ENCODE results near the gene CCDC18. TPM values are rescaled to one million over a fixed set of nuclear protein-coding genes. Genes with fewer than 3 reads are reported as not detected.
"Not testable (repeated sequence)": the region's sequence is repeated elsewhere in the genome, so short reads cannot be mapped to it uniquely, and the experiment has no call there.

Gene CCDC18
- polyA plus RNA-seq, 1 experiment, result 4.3 TPM

- POLR2A ChIA-PET, result no interaction called here
Observed at GRCh38 chr1:93223023-93223675, 42.6 kb downstream of the CCDC18 start.

GRCh38 chr1:93235261-93235660 is 54.7 kb downstream of the CCDC18 start:
- CTCF ChIA-PET, result no interaction called here
- H3K9me3 ChIP-seq (ENCODE audit: control insufficient read depth, insufficient read depth, low read length), result no peaks in the 10 kb centered on the region
- no peaks in the 10 kb centered on the region for H3K27me3 ChIP-seq (ENCODE audit: control insufficient read depth, insufficient read depth, low read length)
- no peak for DNase-seq (ENCODE audit: low read depth, low spot score)
- H3K4me3 ChIP-seq (ENCODE audit: low read depth, low read length), result no peak overlapping the region
- POLR2A ChIA-PET, result no interaction called here
- H3K27ac ChIP-seq (ENCODE audit: low read depth, low read length), result no peak overlapping the region
- no peak for TF ChIP-seq CTCF (IDR thresholded peaks at IDR 0.05; ENCODE audit: low read depth, low read length)

More at GRCh38 chr1:93223023-93223675, 42.6 kb downstream of the CCDC18 start:
- H3K27me3 ChIP-seq (ENCODE audit: control insufficient read depth, insufficient read depth, low read length), result no peaks in the 10 kb centered on the region
- no peak overlapping the region for H3K27ac ChIP-seq (ENCODE audit: low read depth, low read length)
- H3K4me3 ChIP-seq (ENCODE audit: low read depth, low read length), result no peak overlapping the region
- CTCF ChIA-PET, result interaction anchor here (1.1 to 1.4 kb wide), 2 partner anchors 15 to 81 kb away, joined by 4 to 5 read pairs; no protein-coding TSS in a partner anchor
- DNase-seq (ENCODE audit: low read depth, low spot score), result no peak
- no peaks in the 10 kb centered on the region for H3K9me3 ChIP-seq (ENCODE audit: control insufficient read depth, insufficient read depth, low read length)
- no peak for TF ChIP-seq CTCF (IDR thresholded peaks at IDR 0.05; ENCODE audit: low read depth, low read length)

GRCh38 chr1:93237021-93237420 is 56.5 kb downstream of the CCDC18 start:
- POLR2A ChIA-PET, result no interaction called here

GRCh38 chr1:93238425-93238824 is 57.9 kb downstream of the CCDC18 start:
- H3K27me3 ChIP-seq (ENCODE audit: control insufficient read depth, insufficient read depth, low read length), result no peaks in the 10 kb centered on the region
- no peak overlapping the region for H3K27ac ChIP-seq (ENCODE audit: low read depth, low read length)
- H3K4me3 ChIP-seq (ENCODE audit: low read depth, low read length), result no peak overlapping the region
- peaks cover 7% of the 10 kb centered on the region for H3K9me3 ChIP-seq (ENCODE audit: control insufficient read depth, insufficient read depth, low read length)
- TF ChIP-seq CTCF (IDR thresholded peaks at IDR 0.05; ENCODE audit: low read depth, low read length), result no peak
- ChIA-PET CTCF (interaction anchor here (0.5 to 0.8 kb wide), 2 partner anchors 15 to 218 kb away, joined by 3 to 5 read pairs; no protein-coding TSS in a partner anchor), POLR2A (no interaction called here)
- no peak for DNase-seq (ENCODE audit: low read depth, low spot score)

More at GRCh38 chr1:93237021-93237420, 56.5 kb downstream of the CCDC18 start:
- Histone ChIP-seq H3K27ac (ENCODE audit: low read depth, low read length) (no peak overlapping the region), H3K4me3 (ENCODE audit: low read depth, low read length) (no peak overlapping the region), H3K9me3 (ENCODE audit: control insufficient read depth, insufficient read depth, low read length) (no peaks in the 10 kb centered on the region), H3K27me3 (ENCODE audit: control insufficient read depth, insufficient read depth, low read length) (no peaks in the 10 kb centered on the region)
- CTCF ChIA-PET, result no interaction called here
- TF ChIP-seq CTCF (IDR thresholded peaks at IDR 0.05; ENCODE audit: low read depth, low read length), result no peak
- no peak for DNase-seq (ENCODE audit: low read depth, low spot score)

- H3K27me3 ChIP-seq (ENCODE audit: control insufficient read depth, insufficient read depth, low read length), result no peaks in the 10 kb centered on the region
- no peak overlapping the region for H3K4me3 ChIP-seq (ENCODE audit: low read depth, low read length)
- TF ChIP-seq CTCF (IDR thresholded peaks at IDR 0.05; ENCODE audit: low read depth, low read length), result no peak
- H3K9me3 ChIP-seq (ENCODE audit: control insufficient read depth, insufficient read depth, low read length), result peaks cover 7% of the 10 kb centered on the region
- no peak overlapping the region for H3K27ac ChIP-seq (ENCODE audit: low read depth, low read length)
- ChIA-PET CTCF (no interaction called here), POLR2A (no interaction called here)
- DNase-seq (ENCODE audit: low read depth, low spot score), result no peak
Observed at GRCh38 chr1:93239863-93240262, 59.3 kb downstream of the CCDC18 start.

GRCh38 chr1:93243233-93243632 is 62.7 kb downstream of the CCDC18 start:
- H3K27ac ChIP-seq (ENCODE audit: low read depth, low read length); H3K27me3 ChIP-seq (ENCODE audit: control insufficient read depth, insufficient read depth, low read length); POLR2A ChIA-PET; H3K4me3 ChIP-seq (ENCODE audit: low read depth, low read length); CTCF ChIA-PET; H3K9me3 ChIP-seq (ENCODE audit: control insufficient read depth, insufficient read depth, low read length); DNase-seq (ENCODE audit: low read depth, low spot score): not testable (repeated sequence)

Measured in AG04450 (cell line).